ENCODE data around the gene CYGB. TPM values are rescaled to one million over a fixed set of nuclear protein-coding genes. Genes with fewer than 3 reads are reported as not detected.
A peak's percentile ranks its signal among the peaks of the same experiment; 100 is the strongest.

CYGB gene
- total RNA-seq: 55.6 TPM
- long read RNA-seq, partial matches to known transcripts: 9 of 20 reads
- long read RNA-seq, other reads (novel, unspliced or antisense): 6 of 20 reads

DNA sequence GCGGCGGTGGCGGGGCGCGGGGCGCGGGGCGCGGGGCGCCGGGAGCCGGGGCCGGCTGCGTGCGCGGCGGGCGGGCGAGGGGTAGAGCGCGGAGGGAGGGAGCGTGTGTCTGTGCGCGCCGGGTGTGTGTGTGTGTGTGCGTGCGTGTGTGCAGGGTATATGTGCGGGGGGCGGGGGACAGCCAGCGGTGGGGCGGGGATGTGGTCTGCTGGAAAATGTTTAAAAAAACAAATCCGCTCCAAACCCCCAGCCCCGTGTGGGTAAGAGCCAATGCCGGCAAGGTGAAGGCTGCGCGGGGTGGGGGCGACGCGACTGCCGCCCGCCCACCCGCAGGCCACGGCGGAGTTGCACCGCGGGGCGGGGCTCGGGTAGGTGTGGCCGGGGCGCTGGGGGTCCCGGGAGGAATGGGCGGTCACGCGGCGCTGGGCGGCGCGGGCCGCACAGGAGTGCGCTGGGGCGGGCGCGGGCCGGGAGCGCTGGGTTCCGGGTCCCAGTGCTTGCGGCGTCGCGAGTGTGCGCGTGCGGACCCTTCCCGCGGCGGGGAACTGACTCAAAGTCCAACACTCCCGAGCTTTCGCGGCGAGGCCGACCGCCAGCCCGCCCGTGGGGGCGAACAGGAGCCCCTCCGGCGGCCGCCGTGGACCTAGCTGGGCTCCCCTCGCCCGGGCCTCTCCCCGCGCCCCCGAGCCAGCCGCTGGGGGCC, at the start of gene CYGB:
TSS of gene CYGB (minus strand) at position 132 of the 703 bp plus-strand sequence. CDS start 167 bp downstream, outside the sequence.
- DNase-seq (ENCODE audit: low spot score): no peak

GRCh38 chr17:76586741-76587487, 49.4 kb upstream of the CYGB start:
- no peak for DNase-seq (ENCODE audit: low spot score)

GRCh38 chr17:76585649-76586593, 48.4 kb upstream of the CYGB start, which contains the start of gene ST6GALNAC2:
TSS of gene ST6GALNAC2 (minus strand) at chr17:76585860. CDS start at chr17:76585808, 52 bp downstream.
- peak; percentile 91 for DNase-seq (ENCODE audit: low spot score)

DNA sequence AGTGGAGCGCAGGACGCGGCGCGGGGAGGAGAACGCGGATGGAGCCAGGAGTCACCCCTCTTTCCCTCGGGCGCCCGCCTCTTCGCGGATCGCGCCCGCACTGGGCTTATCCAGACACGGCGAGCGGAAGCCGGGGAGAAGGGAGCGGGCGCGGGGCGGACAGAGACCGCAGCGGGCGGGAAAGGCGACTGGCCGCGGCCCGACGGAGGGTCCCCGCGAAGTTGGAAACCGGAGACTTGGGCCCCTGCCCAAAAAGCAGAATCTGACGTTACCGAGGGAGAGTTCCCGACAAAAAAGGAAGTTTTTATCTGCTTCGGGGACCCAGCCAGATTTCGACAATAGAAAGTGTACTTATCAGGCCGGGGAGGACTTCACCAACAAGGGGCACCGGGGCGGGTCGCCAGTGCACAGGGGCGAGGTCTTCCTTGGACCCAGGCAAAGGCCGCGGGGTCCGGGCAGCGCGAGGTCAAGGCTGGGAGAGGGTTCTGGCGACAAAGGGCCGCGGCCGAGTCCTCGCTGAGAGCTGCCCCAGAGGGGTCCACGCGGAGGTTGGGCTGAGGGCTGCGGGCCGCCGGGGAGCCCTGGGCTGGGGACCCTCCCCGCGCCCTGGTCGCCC, 47.6 kb upstream of the CYGB start:
- DNase-seq (ENCODE audit: low spot score): no peak

GRCh38 chr17:76584427-76585032, 47.0 kb upstream of the CYGB start:
- DNase-seq (ENCODE audit: low spot score): no peak

- no peak for DNase-seq (ENCODE audit: low spot score)
Observed at GRCh38 chr17:76582660-76583059, 45.2 kb upstream of the CYGB start.

GRCh38 chr17:76581515-76581914, 44.0 kb upstream of the CYGB start:
- no peak for DNase-seq (ENCODE audit: low spot score)

DNA sequence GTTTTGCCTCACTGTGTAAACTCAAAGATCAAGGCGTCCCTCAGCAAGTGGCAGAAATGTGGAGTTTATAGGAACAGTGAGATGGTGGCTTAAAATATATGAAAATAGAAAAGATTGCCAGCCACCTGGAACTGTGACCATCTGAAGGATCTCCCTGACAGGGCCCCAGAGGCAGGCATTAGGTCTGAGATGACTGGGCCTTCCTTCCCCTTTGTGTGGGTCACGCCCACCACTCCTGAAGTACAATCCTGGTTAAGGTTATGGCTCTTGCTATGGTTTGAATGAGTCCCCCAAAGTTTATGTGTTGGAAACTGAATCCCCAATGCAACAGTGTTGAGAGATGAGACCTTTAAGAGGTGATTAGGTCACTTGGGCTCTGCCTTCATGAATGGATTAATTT, 41.8 kb upstream of the CYGB start:
- DNase-seq (ENCODE audit: low spot score): no peak

DNA sequence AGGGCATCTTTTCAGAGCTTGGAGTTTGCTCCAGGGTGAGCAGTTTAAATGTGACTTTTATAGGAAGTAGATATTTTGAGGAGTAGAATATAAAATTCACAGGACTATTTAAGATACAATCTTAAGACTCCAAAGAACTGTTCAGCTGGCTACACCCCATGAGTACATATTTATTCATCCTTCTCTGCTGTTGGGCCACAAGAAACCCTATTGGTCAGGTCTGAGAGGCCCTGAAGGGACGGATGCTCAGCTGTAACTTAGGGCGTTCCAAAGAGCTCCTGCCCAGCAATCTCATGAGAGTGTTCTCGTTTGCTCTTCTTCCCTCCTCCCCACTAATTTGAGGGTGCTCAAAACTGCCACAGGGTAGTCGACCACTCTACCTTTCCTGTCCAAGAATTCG, 40.9 kb upstream of the CYGB start:
- DNase-seq (ENCODE audit: low spot score): no peak

DNA sequence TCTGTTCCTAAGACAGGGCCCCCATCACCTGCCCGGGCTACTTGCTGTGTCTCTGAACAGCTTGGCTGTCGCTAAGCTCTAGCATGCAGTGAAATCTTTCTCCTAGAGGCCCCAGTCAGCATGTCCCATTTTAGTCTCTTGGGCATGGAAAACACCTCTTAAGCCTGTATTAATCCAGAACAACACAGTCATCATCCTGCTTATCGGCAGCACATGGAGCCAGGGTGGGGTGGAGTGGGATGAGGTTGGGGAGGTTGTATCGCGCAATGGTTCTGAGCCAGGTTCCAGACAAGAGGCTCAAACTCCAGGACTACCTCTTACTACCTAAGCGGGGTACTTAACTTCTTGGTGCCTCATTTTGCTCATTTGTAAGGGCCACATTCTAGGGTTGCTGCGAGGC, 40.4 kb upstream of the CYGB start:
- DNase-seq (ENCODE audit: low spot score): no peak

DNA sequence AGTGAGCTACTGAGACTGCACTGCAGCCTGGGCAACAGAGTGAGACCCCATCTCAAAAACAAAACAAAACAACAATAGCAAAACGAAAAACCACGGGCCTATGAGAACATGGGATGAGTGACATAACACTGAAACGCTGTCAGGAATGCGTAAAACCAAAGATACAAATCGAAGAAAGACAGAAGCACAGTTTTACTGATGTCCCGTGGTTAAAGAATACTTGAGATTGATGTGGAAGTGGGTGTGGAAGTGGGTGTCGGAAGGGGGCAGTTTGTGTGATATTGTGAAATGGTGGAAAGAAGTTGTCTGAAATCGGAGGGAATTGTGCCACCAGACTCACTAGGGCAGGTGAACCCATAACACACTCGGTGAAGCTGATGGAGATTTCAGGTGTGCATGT, 38.7 kb upstream of the CYGB start:
- DNase-seq (ENCODE audit: low spot score): no peak

DNA sequence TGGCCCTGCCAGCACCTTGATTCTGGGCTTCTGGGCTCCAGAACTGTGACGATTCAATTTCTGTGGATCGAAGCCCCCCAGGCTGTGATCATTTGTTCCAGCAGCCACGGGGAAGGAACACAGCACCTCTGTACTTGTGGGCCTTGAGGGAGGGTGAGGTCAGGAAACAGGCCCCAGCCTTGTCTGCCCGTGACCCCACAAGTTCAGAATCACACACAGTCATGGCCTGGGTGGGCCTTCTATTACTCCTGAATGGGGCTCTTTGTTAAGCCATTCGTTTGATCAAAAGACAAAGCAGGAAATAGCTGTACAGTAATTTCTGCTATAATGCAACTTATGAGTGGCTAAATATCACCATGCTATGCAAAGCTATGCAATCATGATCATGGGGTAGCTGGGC, 38.1 kb upstream of the CYGB start:
- no peak for DNase-seq (ENCODE audit: low spot score)

DNA sequence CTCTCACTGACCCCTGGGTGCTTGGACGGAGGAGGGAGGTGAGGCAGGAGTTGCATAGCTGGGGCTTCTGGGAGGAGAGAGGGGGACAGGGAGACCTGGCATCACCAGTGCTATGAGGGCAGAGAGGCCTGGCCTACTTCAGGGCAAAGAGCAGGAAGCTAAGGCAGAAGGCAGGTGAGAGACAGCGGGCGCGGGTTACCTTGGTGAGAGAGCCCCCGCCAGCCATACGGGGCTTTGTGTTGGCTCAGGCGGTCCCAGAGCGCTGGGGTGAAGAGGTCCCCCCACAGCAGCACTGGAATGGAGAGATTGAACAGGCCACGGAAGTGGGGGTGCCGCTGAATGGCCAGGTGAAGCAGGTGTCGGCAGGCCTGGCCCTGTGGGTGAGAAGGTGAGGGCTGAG, 36.7 kb upstream of the CYGB start:
- DNase-seq (ENCODE audit: low spot score): no peak

GRCh38 chr17:76573096-76573495, 35.6 kb upstream of the CYGB start:
- DNase-seq (ENCODE audit: low spot score): no peak

GRCh38 chr17:76572201-76572910, 34.8 kb upstream of the CYGB start:
- DNase-seq (ENCODE audit: low spot score): no peak

GRCh38 chr17:76570877-76571471, 33.5 kb upstream of the CYGB start:
- DNase-seq (ENCODE audit: low spot score): no peak

DNA sequence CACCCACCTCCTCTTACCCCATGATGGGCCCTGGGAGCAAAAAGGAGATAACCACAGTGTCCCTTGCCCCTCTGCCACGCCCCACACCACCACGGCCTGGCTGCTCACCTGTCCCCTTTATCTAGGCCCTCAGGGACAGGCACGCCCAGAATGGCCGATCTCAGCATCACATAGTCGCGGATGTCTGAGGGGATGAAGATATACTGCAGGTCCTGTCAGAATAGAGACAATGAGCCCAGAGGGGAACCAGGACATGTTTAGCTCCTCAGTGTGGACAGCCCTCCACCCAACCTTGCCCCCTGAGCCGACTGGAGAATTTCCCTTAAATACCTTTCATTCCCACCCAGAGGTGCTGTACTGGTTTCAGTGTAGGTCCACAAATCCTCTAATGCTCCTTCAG, 32.9 kb upstream of the CYGB start:
- no peak for DNase-seq (ENCODE audit: low spot score)

GRCh38 chr17:76569607-76570279, 32.2 kb upstream of the CYGB start:
- DNase-seq (ENCODE audit: low spot score): no peak

DNA sequence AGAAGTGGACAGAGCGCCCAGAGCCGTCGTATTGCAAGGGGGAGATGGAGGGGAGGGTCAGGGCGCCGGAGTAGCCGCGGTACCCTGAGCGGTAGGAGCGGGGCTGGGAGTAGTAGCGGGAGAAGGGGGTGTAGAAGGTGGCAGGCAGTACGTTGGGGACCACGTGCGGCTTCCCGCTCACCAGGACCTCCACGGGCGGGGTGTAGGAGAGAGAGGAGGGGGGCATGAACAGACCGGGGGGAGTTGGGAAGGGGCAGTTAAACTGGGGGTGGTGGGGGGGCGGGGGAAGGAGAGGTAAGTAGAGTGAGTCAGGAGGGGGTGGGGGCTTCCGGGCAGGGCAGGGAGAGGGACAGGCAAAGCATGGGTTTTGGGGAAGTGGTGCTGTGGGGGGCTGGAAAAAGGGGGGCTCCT, 31.3 kb upstream of the CYGB start:
- DNase-seq (ENCODE audit: low spot score): no peak

Measured in mesenteric fat pad (tissue), 1 donor.